Activated naive CD4-positive, alpha-beta T cell treated with anti-CD3 and anti-CD28 coated beads, Interleukin-2, amount 50 U/mL, for 24 hours (primary cell): ENCODE results near the gene CAVIN1.
A peak's percentile ranks its signal among the peaks of the same experiment; 100 is the strongest.
"Not testable (repeated sequence)": the region's sequence is repeated elsewhere in the genome, so short reads cannot be mapped to it uniquely, and the experiment has no call there.

Experiments used
- H3K27ac Mint-ChIP-seq: one replicate; pipeline ENCODE4 v1.8.0; 2021; ENCODE audit warnings: mild to moderate bottlenecking, mixed read lengths
- H3K27me3 Mint-ChIP-seq: one replicate; pipeline ENCODE4 v1.8.0; 2021; ENCODE audit warnings: mixed read lengths
- H3K36me3 Mint-ChIP-seq: one replicate; pipeline ENCODE4 v1.8.0; 2021; ENCODE audit warnings: mixed read lengths
- H3K4me1 Mint-ChIP-seq: one replicate; pipeline ENCODE4 v1.8.0; 2021; ENCODE audit warnings: mixed read lengths
- H3K4me3 Mint-ChIP-seq: one replicate; pipeline ENCODE4 v1.8.0; 2021; ENCODE audit warnings: mild to moderate bottlenecking, mixed read lengths
- H3K9me3 Mint-ChIP-seq: one replicate; pipeline ENCODE4 v1.8.0; 2021; ENCODE audit warnings: mixed read lengths

CAVIN1 gene

GRCh38 chr17:42378359-42378958 lies 44.6 kb downstream of the CAVIN1 start:
- no peaks in the 10 kb centered on the region for H3K9me3 Mint-ChIP-seq
- H3K27me3 Mint-ChIP-seq: no peaks in the 10 kb centered on the region
- H3K36me3 Mint-ChIP-seq: peaks cover 10% of the 10 kb centered on the region
- H3K4me1 Mint-ChIP-seq: peaks cover 77% of the 10 kb centered on the region
- H3K4me3 Mint-ChIP-seq: peak overlapping the region; percentile 84
- peak overlapping the region; percentile 85 for H3K27ac Mint-ChIP-seq

- peak overlapping the region; percentile 30 for H3K27ac Mint-ChIP-seq
- H3K27me3 Mint-ChIP-seq: no peaks in the 10 kb centered on the region
- no peaks in the 10 kb centered on the region for H3K9me3 Mint-ChIP-seq
- peaks cover 13% of the 10 kb centered on the region for H3K36me3 Mint-ChIP-seq
- H3K4me1 Mint-ChIP-seq: peaks cover 61% of the 10 kb centered on the region
- no peak overlapping the region for H3K4me3 Mint-ChIP-seq
Measured at GRCh38 chr17:42373896-42374295, 49.2 kb downstream of the CAVIN1 start.

- Mint-ChIP-seq H3K4me1 (peaks cover 58% of the 10 kb centered on the region), H3K4me3 (no peak overlapping the region), H3K36me3 (peaks cover 17% of the 10 kb centered on the region), H3K9me3 (no peaks in the 10 kb centered on the region), H3K27me3 (no peaks in the 10 kb centered on the region), H3K27ac (no peak overlapping the region)
Measured at GRCh38 chr17:42372142-42372541, 50.9 kb downstream of the CAVIN1 start.

- Mint-ChIP-seq H3K36me3 (peaks cover 26% of the 10 kb centered on the region), H3K4me1 (peaks cover 63% of the 10 kb centered on the region), H3K27ac (peak overlapping the region; percentile 12)
- not testable (repeated sequence) for H3K27me3 Mint-ChIP-seq, H3K9me3 Mint-ChIP-seq, H3K4me3 Mint-ChIP-seq
Measured at GRCh38 chr17:42368797-42369561, 54.1 kb downstream of the CAVIN1 start.

GRCh38 chr17:42368310-42368709 lies 54.7 kb downstream of the CAVIN1 start:
- Mint-ChIP-seq H3K36me3 (peaks cover 29% of the 10 kb centered on the region), H3K4me1 (peaks cover 66% of the 10 kb centered on the region)
- not testable (repeated sequence) for H3K4me3 Mint-ChIP-seq, H3K27ac Mint-ChIP-seq, H3K9me3 Mint-ChIP-seq, H3K27me3 Mint-ChIP-seq

GRCh38 chr17:42366176-42367023 lies 56.7 kb downstream of the CAVIN1 start:
- H3K4me3 Mint-ChIP-seq, H3K27me3 Mint-ChIP-seq, H3K27ac Mint-ChIP-seq, H3K9me3 Mint-ChIP-seq: not testable (repeated sequence)
- Mint-ChIP-seq H3K36me3 (peaks cover 37% of the 10 kb centered on the region), H3K4me1 (peaks cover 80% of the 10 kb centered on the region)

- H3K36me3 Mint-ChIP-seq: peaks cover 33% of the 10 kb centered on the region
Measured at GRCh38 chr17:42365136-42365535, 57.9 kb downstream of the CAVIN1 start.

GRCh38 chr17:42363767-42364585 lies 59.1 kb downstream of the CAVIN1 start:
- H3K27ac Mint-ChIP-seq: peak overlapping the region; percentile 96
- peaks cover 81% of the 10 kb centered on the region for H3K4me1 Mint-ChIP-seq
- H3K9me3 Mint-ChIP-seq: peaks cover 4% of the 10 kb centered on the region
- H3K36me3 Mint-ChIP-seq: peaks cover 38% of the 10 kb centered on the region
- H3K27me3 Mint-ChIP-seq: no peaks in the 10 kb centered on the region
- H3K4me3 Mint-ChIP-seq: peak overlapping the region; percentile 51

More at GRCh38 chr17:42365136-42365535, 57.9 kb downstream of the CAVIN1 start:
- peaks cover 78% of the 10 kb centered on the region for H3K4me1 Mint-ChIP-seq
- H3K4me3 Mint-ChIP-seq: peak overlapping the region; percentile 51
- no peaks in the 10 kb centered on the region for H3K27me3 Mint-ChIP-seq
- H3K9me3 Mint-ChIP-seq: peaks cover 4% of the 10 kb centered on the region
- peak overlapping the region; percentile 96 for H3K27ac Mint-ChIP-seq

- Mint-ChIP-seq H3K4me1 (peaks cover 82% of the 10 kb centered on the region), H3K4me3 (peak overlapping the region; percentile 8), H3K27me3 (no peaks in the 10 kb centered on the region), H3K9me3 (peaks cover 4% of the 10 kb centered on the region), H3K27ac (peak overlapping the region; percentile 56), H3K36me3 (peaks cover 38% of the 10 kb centered on the region)
Measured at GRCh38 chr17:42363231-42363630, 59.8 kb downstream of the CAVIN1 start.

- Mint-ChIP-seq H3K4me3 (peak overlapping the region; percentile 72), H3K27me3 (no peaks in the 10 kb centered on the region), H3K36me3 (peaks cover 35% of the 10 kb centered on the region), H3K9me3 (peaks cover 4% of the 10 kb centered on the region), H3K27ac (peak overlapping the region; percentile 56), H3K4me1 (peaks cover 79% of the 10 kb centered on the region)
Measured at GRCh38 chr17:42362245-42362961, 60.7 kb downstream of the CAVIN1 start.

- peaks cover 4% of the 10 kb centered on the region for H3K9me3 Mint-ChIP-seq
- H3K4me3 Mint-ChIP-seq: peak overlapping the region; percentile 72
- peak overlapping the region; percentile 56 for H3K27ac Mint-ChIP-seq
- H3K4me1 Mint-ChIP-seq: peaks cover 78% of the 10 kb centered on the region
- H3K27me3 Mint-ChIP-seq: no peaks in the 10 kb centered on the region
- H3K36me3 Mint-ChIP-seq: peaks cover 32% of the 10 kb centered on the region
Measured at GRCh38 chr17:42361781-42362186, 61.3 kb downstream of the CAVIN1 start.

GRCh38 chr17:42360388-42360787 lies 62.7 kb downstream of the CAVIN1 start:
- H3K9me3 Mint-ChIP-seq, H3K4me3 Mint-ChIP-seq, H3K27me3 Mint-ChIP-seq: not testable (repeated sequence)
- H3K4me1 Mint-ChIP-seq: peaks cover 74% of the 10 kb centered on the region
- H3K27ac Mint-ChIP-seq: peak overlapping the region; percentile 62
- peaks cover 32% of the 10 kb centered on the region for H3K36me3 Mint-ChIP-seq

- Mint-ChIP-seq H3K36me3 (peaks cover 24% of the 10 kb centered on the region), H3K27me3 (no peaks in the 10 kb centered on the region), H3K9me3 (peaks cover 4% of the 10 kb centered on the region), H3K27ac (peak overlapping the region; percentile 79), H3K4me3 (no peak overlapping the region), H3K4me1 (peaks cover 70% of the 10 kb centered on the region)
Measured at GRCh38 chr17:42359133-42359532, 63.9 kb downstream of the CAVIN1 start.

GRCh38 chr17:42358434-42358833 lies 64.6 kb downstream of the CAVIN1 start:
- Mint-ChIP-seq H3K27ac (peak overlapping the region; percentile 68), H3K9me3 (peaks cover 4% of the 10 kb centered on the region), H3K27me3 (no peaks in the 10 kb centered on the region), H3K4me1 (peaks cover 70% of the 10 kb centered on the region), H3K4me3 (no peak overlapping the region), H3K36me3 (peaks cover 19% of the 10 kb centered on the region)
